HEK293 (cell line): ENCODE data around the gene ZDHHC24.

Experiments used
- CTCF ChIP-seq: fragments of 450-650 bp; formaldehyde crosslinking; IDR thresholded peaks from 2 replicates; pipeline ENCODE4 v1.5.1; 2016; ENCODE audit warnings: missing biosample characterization, missing genetic modification characterization
- FEZF1 ChIP-seq: fragments of 450-650 bp; formaldehyde crosslinking; IDR thresholded peaks from 2 replicates; pipeline ENCODE4 v1.5.1; 2016; ENCODE audit warnings: missing biosample characterization, missing genetic modification characterization
- IKZF3 ChIP-seq: fragments of 450-650 bp; IDR thresholded peaks from 2 replicates; pipeline ENCODE4 v1.5.0; 2018; ENCODE audit warnings: missing biosample characterization, mild to moderate bottlenecking, missing genetic modification characterization, moderate library complexity
- MEIS1 ChIP-seq: sonication (generic); formaldehyde crosslinking; IDR thresholded peaks from 2 replicates; pipeline ENCODE4 v1.8.1; 2022; ENCODE audit warnings: missing genetic modification reagents, mild to moderate bottlenecking, borderline replicate concordance
- TCF7L2 ChIP-seq: IDR thresholded peaks from 2 replicates; pipeline ENCODE4 v1.6.1; 2011; ENCODE audit warnings: low read depth, mild to moderate bottlenecking, inconsistent platforms, low read length, moderate library complexity, borderline replicate concordance
- ZBTB48 ChIP-seq: fragments of 450-650 bp; formaldehyde crosslinking; IDR thresholded peaks from 2 replicates; pipeline ENCODE4 v1.5.1; 2016; ENCODE audit warnings: missing biosample characterization, missing genetic modification characterization
- ZNF140 ChIP-seq: fragments of 450-650 bp; formaldehyde crosslinking; IDR thresholded peaks from 2 replicates; pipeline ENCODE4 v1.5.1; 2016; ENCODE audit warnings: missing biosample characterization, missing genetic modification characterization
- ZNF146 ChIP-seq: fragments of 450-650 bp; formaldehyde crosslinking; IDR thresholded peaks from 2 replicates; pipeline ENCODE4 v1.5.1; 2016; ENCODE audit warnings: missing biosample characterization, missing genetic modification characterization
- ZNF449 ChIP-seq: fragments of 450-650 bp; formaldehyde crosslinking; IDR thresholded peaks from 2 replicates; pipeline ENCODE4 v1.5.1; 2017; ENCODE audit warnings: missing biosample characterization, mild to moderate bottlenecking, missing genetic modification characterization, moderate library complexity
- ZNF768 ChIP-seq: fragments of 450-650 bp; formaldehyde crosslinking; IDR thresholded peaks from 2 replicates; pipeline ENCODE4 v1.5.1; 2018; ENCODE audit warnings: missing biosample characterization, mild to moderate bottlenecking, missing genetic modification characterization
- TF ChIP-seq, protein P1 (sequence below): fragments of 450-650 bp; formaldehyde crosslinking; IDR thresholded peaks from 2 replicates; pipeline ENCODE4; 2016; ENCODE audit warnings: missing biosample characterization, missing genetic modification characterization
- TF ChIP-seq, protein P2 (sequence below): fragments of 450-650 bp; formaldehyde crosslinking; IDR thresholded peaks from 2 replicates; pipeline ENCODE4 v1.5.1; 2016; ENCODE audit warnings: missing biosample characterization, missing genetic modification characterization
- TF ChIP-seq, protein P3 (sequence below): fragments of 450-650 bp; IDR thresholded peaks from 2 replicates; pipeline ENCODE4 v1.5.1; 2018; ENCODE audit warnings: missing biosample characterization, missing genetic modification characterization

- TF ChIP-seq CTCF (tag by site-specific recombination) (no peak), ZNF449 (tag by site-specific recombination) (no peak), ZBTB48 (tag by site-specific recombination) (no peak), ZNF140 (tag by site-specific recombination) (no peak), IKZF3 (tag by site-specific recombination) (no peak), TCF7L2 (no peak), ZNF146 (tag by site-specific recombination) (no peak), ZNF768 (tag by site-specific recombination) (no peak), FEZF1 (tag by site-specific recombination) (no peak), MEIS1 (CRISPR knock-in tag) (no peak)
- TF ChIP-seq, protein P1, sequence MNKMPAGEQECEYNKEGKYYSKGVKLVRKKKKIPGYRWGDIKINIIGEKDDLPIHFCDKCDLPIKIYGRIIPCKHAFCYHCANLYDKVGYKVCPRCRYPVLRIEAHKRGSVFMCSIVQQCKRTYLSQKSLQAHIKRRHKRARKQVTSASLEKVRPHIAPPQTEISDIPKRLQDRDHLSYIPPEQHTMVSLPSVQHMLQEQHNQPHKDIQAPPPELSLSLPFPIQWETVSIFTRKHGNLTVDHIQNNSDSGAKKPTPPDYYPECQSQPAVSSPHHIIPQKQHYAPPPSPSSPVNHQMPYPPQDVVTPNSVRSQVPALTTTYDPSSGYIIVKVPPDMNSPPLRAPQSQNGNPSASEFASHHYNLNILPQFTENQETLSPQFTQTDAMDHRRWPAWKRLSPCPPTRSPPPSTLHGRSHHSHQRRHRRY (tag by site-specific recombination): no peak
- TF ChIP-seq, protein P2, sequence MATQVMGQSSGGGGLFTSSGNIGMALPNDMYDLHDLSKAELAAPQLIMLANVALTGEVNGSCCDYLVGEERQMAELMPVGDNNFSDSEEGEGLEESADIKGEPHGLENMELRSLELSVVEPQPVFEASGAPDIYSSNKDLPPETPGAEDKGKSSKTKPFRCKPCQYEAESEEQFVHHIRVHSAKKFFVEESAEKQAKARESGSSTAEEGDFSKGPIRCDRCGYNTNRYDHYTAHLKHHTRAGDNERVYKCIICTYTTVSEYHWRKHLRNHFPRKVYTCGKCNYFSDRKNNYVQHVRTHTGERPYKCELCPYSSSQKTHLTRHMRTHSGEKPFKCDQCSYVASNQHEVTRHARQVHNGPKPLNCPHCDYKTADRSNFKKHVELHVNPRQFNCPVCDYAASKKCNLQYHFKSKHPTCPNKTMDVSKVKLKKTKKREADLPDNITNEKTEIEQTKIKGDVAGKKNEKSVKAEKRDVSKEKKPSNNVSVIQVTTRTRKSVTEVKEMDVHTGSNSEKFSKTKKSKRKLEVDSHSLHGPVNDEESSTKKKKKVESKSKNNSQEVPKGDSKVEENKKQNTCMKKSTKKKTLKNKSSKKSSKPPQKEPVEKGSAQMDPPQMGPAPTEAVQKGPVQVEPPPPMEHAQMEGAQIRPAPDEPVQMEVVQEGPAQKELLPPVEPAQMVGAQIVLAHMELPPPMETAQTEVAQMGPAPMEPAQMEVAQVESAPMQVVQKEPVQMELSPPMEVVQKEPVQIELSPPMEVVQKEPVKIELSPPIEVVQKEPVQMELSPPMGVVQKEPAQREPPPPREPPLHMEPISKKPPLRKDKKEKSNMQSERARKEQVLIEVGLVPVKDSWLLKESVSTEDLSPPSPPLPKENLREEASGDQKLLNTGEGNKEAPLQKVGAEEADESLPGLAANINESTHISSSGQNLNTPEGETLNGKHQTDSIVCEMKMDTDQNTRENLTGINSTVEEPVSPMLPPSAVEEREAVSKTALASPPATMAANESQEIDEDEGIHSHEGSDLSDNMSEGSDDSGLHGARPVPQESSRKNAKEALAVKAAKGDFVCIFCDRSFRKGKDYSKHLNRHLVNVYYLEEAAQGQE (tag by site-specific recombination): no peak
- TF ChIP-seq, protein P3, sequence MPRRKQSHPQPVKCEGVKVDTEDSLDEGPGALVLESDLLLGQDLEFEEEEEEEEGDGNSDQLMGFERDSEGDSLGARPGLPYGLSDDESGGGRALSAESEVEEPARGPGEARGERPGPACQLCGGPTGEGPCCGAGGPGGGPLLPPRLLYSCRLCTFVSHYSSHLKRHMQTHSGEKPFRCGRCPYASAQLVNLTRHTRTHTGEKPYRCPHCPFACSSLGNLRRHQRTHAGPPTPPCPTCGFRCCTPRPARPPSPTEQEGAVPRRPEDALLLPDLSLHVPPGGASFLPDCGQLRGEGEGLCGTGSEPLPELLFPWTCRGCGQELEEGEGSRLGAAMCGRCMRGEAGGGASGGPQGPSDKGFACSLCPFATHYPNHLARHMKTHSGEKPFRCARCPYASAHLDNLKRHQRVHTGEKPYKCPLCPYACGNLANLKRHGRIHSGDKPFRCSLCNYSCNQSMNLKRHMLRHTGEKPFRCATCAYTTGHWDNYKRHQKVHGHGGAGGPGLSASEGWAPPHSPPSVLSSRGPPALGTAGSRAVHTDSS (tag by site-specific recombination): no peak
These were observed 47.8 kb upstream of the ZDHHC24 start for GRCh38 chr11:66593650-66594049.
